SK-N-SH (cell line): ENCODE measurements around the gene C21orf91. TPM values are rescaled to one million over a fixed set of nuclear protein-coding genes. Genes with fewer than 3 reads are reported as not detected.

ENCODE experiments used
- CTCF ChIA-PET: fragments of 300-600, 350-600 bp; formaldehyde crosslinking; extraction: SDS; loops from one replicate; lab custom pipeline; 2021; lab: Yijun Ruan, JAX
- POLR2A ChIA-PET: fragments of 350-600 bp; sonication (Branson Sonifier 250); formaldehyde crosslinking; extraction: SDS; loops from one replicate; lab custom pipeline; 2020; ENCODE audit warnings: antibody characterized with exemption, inconsistent platforms; lab: Yijun Ruan, JAX
- DNase-seq: peaks from one replicate; pipeline ENCODE4 v3.0.0; 2012
- H2AFZ ChIP-seq: fragments of 200-600 bp; sonication (generic); 2 replicates; pipeline ENCODE4 v1.8.1; 2016; ENCODE audit warnings: antibody characterized with exemption, mild to moderate bottlenecking, low read depth
- H3F3A ChIP-seq: fragments of 200-600 bp; sonication (generic); replicated peaks from 2 replicates; pipeline ENCODE3; 2016; ENCODE audit warnings: antibody characterized with exemption, mild to moderate bottlenecking; ENCODE audit not compliant: insufficient read depth
- H3K27ac ChIP-seq, 2 experiments: fragments of 200-500 bp in 1 of 2; fragments of 200-600 bp in 1 of 2; sonication (Bioruptor generic) in 1 of 2; sonication (generic), shearing (Covaris generic) in 1 of 2; 2 replicates each; pipeline versions ENCODE4 v1.5.1 to v1.6.1; 2014 to 2016; ENCODE audit warnings: low read depth in 2 of 2, inconsistent platforms in 1 of 2, low read length in 1 of 2, mild to moderate bottlenecking in 1 of 2, mixed read lengths in 1 of 2
- H3K27me3 ChIP-seq: fragments of 200-600 bp; sonication (generic), shearing (Covaris generic); 2 replicates; pipeline ENCODE4 v1.6.1; 2016; ENCODE audit warnings: mixed run types; ENCODE audit not compliant: insufficient read depth
- H3K36me3 ChIP-seq, 2 experiments: fragments of 200-500 bp in 1 of 2; fragments of 200-600 bp in 1 of 2; sonication (Bioruptor generic) in 1 of 2; sonication (generic) in 1 of 2; replicated peaks in 1 of 2; 2 replicates each; pipeline versions ENCODE3 to v1.5.1; 2014 to 2016; ENCODE audit warnings: low read length in 1 of 2, mild to moderate bottlenecking in 1 of 2; ENCODE audit not compliant: insufficient read depth in 2 of 2, control insufficient read depth in 1 of 2
- H3K4me1 ChIP-seq, 2 experiments: fragments of 200-500 bp in 1 of 2; fragments of 200-600 bp in 1 of 2; sonication (Bioruptor generic) in 1 of 2; sonication (generic), shearing (Covaris generic) in 1 of 2; 2 replicates each; pipeline versions ENCODE4 v1.5.1 to v1.6.1; 2014 to 2016; ENCODE audit warnings: low read depth in 1 of 2, low read length in 1 of 2, mixed run types in 1 of 2; ENCODE audit not compliant: insufficient read depth in 2 of 2, control insufficient read depth in 1 of 2
- H3K4me2 ChIP-seq: fragments of 200-600 bp; sonication (generic), shearing (Covaris generic); 2 replicates; pipeline ENCODE4 v1.6.1; 2017; ENCODE audit warnings: mixed run types
- H3K4me3 ChIP-seq, 2 experiments: fragments of 200-500 bp in 1 of 2; fragments of 200-600 bp in 1 of 2; sonication (Bioruptor generic) in 1 of 2; sonication (generic), shearing (Covaris generic) in 1 of 2; 2 replicates each; pipeline versions ENCODE4 v1.5.1 to v1.8.1; 2014 to 2016; ENCODE audit warnings: low read depth in 2 of 2, inconsistent platforms in 1 of 2, low read length in 1 of 2, mild to moderate bottlenecking in 1 of 2, mixed read lengths in 1 of 2, moderate library complexity in 1 of 2
- H3K79me2 ChIP-seq: fragments of 200-600 bp; sonication (generic); 2 replicates; pipeline ENCODE4 v1.8.1; 2017; ENCODE audit warnings: mild to moderate bottlenecking; ENCODE audit not compliant: insufficient read depth
- H3K9ac ChIP-seq: fragments of 200-600 bp; sonication (generic); 2 replicates; pipeline ENCODE4 v1.6.1; 2017; ENCODE audit warnings: mixed run types
- H3K9me2 ChIP-seq: fragments of 200-600 bp; sonication (generic); 2 replicates; pipeline ENCODE4 v1.6.1; 2017; ENCODE audit warnings: mixed run types
- H3K9me3 ChIP-seq: fragments of 200-600 bp; sonication (generic); 2 replicates; pipeline ENCODE4 v1.6.1; 2017; ENCODE audit warnings: mixed run types, mild to moderate bottlenecking, moderate library complexity
- H4K20me1 ChIP-seq: fragments of 200-600 bp; sonication (generic); 2 replicates; pipeline ENCODE4 v1.6.1; 2017; ENCODE audit warnings: mild to moderate bottlenecking, mixed run types; ENCODE audit not compliant: insufficient read depth
- ELF1 ChIP-seq: IDR thresholded peaks from 2 replicates; pipeline ENCODE4 v1.4.0; 2012
- EP300 ChIP-seq, 2 experiments: IDR thresholded peaks; 2 replicates each; pipeline versions ENCODE4 v1.4.0 to v1.6.1; 2012; ENCODE audit warnings: borderline replicate concordance in 1 of 2, low read depth in 1 of 2, low read length in 1 of 2
- FOSL2 ChIP-seq: IDR thresholded peaks from 2 replicates; pipeline ENCODE4 v1.4.0; 2012; ENCODE audit warnings: low read depth, mild to moderate bottlenecking, moderate library complexity, borderline replicate concordance
- GATA2 ChIP-seq: sonication (generic); formaldehyde crosslinking; IDR thresholded peaks from 2 replicates; pipeline ENCODE4 v1.5.0; 2020; ENCODE audit warnings: mild to moderate bottlenecking, missing genetic modification reagents
- JUND ChIP-seq: IDR thresholded peaks from 2 replicates; pipeline ENCODE4 v1.4.0; 2012
- NFIC ChIP-seq: IDR thresholded peaks from 2 replicates; pipeline ENCODE4 v1.4.0; 2012; ENCODE audit warnings: borderline replicate concordance
- NRF1 ChIP-seq: IDR thresholded peaks from 2 replicates; pipeline ENCODE4 v1.6.1; 2012; ENCODE audit warnings: low read depth, mild to moderate bottlenecking, low read length
- RAD21 ChIP-seq: IDR thresholded peaks from 2 replicates; pipeline ENCODE4 v1.6.1; 2012; ENCODE audit warnings: mild to moderate bottlenecking, low read length
- RCOR1 ChIP-seq: fragments of 150-350 bp; IDR thresholded peaks from 2 replicates; pipeline ENCODE4 v1.6.1; 2017; ENCODE audit warnings: antibody characterized with exemption, low read length
- SIN3A ChIP-seq: IDR thresholded peaks from 2 replicates; pipeline ENCODE4 v1.6.1; 2012; ENCODE audit warnings: low read depth, mild to moderate bottlenecking, low read length, moderate library complexity, borderline replicate concordance
- SMC3 ChIP-seq: IDR thresholded peaks from 2 replicates; pipeline ENCODE4 v1.6.1; 2012; ENCODE audit warnings: low read depth, low read length, improper control_type of control experiment
- TAF1 ChIP-seq: IDR thresholded peaks from 2 replicates; pipeline ENCODE4 v1.6.1; 2012; ENCODE audit warnings: low read depth, mild to moderate bottlenecking, low read length, moderate library complexity, borderline replicate concordance
- YY1 ChIP-seq: IDR thresholded peaks from 2 replicates; pipeline ENCODE4 v1.4.0; 2012; ENCODE audit warnings: low read depth, mild to moderate bottlenecking
- WGBS: methylation state at CpG from one replicate; pipeline ENCODE4 v1.1.6; 2017; ENCODE audit warnings: low lambda C conversion rate; 5-methylcytosine and 5-hydroxymethylcytosine counted together
- polyA plus RNA-seq, 3 experiments: library from polyadenylated mRNA; depleted of rRNA; stranded (reverse); fragments of >200 nt; gene quantifications; 2 replicates each; pipeline ENCODE4 v1.2.3, GENCODE V29; 2012
- TF ChIP-seq, protein P1 (sequence below): IDR thresholded peaks from 2 replicates; pipeline ENCODE4 v1.4.0; 2012; ENCODE audit warnings: low read depth, borderline replicate concordance
- TF ChIP-seq, protein P2 (sequence below): IDR thresholded peaks from 2 replicates; pipeline ENCODE4 v1.4.0; 2012; ENCODE audit warnings: low read depth, borderline replicate concordance
- TF ChIP-seq, protein P3 (sequence below): fragments of 150-350 bp; IDR thresholded peaks from 2 replicates; pipeline ENCODE4 v1.6.1; 2017; ENCODE audit warnings: antibody characterized with exemption, low read length, low read depth, borderline replicate concordance
- TF ChIP-seq, protein P4 (sequence below): IDR thresholded peaks from 2 replicates; pipeline ENCODE4; 2012
- TF ChIP-seq, protein P5 (sequence below): IDR thresholded peaks from 2 replicates; pipeline ENCODE4 v1.4.0; 2012; ENCODE audit warnings: low read depth

The C21orf91 gene
- polyA plus RNA-seq, 1 of the 3 experiments (the other 2 are of a cell fraction) = 2.2 TPM

DNA sequence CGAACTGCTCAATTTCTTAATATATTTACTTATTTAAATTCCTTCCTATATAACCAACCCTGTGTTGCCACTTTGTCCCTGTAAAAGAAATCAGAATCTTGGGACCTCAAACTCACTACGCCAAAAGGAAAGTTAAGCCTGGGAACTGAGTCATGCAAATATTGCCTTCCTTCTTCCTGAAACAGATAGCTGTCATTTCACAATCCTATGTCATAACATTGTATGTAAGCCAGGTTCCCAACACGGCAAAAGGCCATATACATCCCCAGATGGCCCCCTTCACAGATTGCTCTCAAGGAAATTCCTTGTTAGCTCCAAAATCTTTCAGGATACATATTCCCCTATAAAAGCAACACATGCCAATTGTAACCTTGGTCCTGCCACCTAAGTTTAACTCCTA lies 39.7 kb downstream of the C21orf91 start (continued):
- TF ChIP-seq, protein P1, sequence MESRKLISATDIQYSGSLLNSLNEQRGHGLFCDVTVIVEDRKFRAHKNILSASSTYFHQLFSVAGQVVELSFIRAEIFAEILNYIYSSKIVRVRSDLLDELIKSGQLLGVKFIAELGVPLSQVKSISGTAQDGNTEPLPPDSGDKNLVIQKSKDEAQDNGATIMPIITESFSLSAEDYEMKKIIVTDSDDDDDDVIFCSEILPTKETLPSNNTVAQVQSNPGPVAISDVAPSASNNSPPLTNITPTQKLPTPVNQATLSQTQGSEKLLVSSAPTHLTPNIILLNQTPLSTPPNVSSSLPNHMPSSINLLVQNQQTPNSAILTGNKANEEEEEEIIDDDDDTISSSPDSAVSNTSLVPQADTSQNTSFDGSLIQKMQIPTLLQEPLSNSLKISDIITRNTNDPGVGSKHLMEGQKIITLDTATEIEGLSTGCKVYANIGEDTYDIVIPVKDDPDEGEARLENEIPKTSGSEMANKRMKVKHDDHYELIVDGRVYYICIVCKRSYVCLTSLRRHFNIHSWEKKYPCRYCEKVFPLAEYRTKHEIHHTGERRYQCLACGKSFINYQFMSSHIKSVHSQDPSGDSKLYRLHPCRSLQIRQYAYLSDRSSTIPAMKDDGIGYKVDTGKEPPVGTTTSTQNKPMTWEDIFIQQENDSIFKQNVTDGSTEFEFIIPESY = no peak
- TF ChIP-seq, protein P2, sequence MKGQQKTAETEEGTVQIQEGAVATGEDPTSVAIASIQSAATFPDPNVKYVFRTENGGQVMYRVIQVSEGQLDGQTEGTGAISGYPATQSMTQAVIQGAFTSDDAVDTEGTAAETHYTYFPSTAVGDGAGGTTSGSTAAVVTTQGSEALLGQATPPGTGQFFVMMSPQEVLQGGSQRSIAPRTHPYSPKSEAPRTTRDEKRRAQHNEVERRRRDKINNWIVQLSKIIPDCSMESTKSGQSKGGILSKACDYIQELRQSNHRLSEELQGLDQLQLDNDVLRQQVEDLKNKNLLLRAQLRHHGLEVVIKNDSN = no peak
- TF ChIP-seq YY1 = no peak

DNA sequence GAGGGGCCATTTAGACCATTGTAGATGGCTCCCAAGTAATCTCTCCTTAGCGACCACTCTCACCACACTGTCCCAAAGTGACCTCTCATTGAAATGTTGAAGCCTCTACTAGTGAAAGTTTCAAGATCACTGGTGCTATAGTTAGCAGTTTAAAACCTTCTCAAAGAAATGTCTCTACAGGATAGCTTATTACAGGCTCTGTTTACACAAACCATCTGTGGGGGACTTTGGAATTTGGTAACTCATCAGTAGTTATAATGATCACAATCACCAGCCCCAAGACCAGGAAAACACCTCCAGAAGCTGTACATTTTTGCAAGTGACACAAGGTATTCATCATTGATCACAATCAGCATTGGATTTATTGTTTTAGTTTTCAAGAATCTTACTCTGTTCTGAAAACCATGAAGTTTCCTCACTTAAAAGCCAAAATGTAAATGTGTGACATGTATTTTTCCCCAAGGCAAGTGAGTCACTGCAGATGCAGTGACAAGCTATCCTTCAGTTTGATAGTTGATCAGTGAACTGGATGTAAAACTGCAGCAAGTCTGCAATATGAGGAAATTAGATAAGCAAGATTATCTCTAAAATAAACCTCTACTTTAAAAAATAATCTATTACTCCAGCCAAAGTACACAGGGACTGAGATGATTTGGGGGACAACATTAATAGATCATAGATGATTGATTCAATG lies 41.9 kb downstream of the C21orf91 start:
- Histone ChIP-seq H4K20me1 (no peaks in the 10 kb centered on the region), H3K36me3 (no peaks in the 10 kb centered on the region), H3K9me2 (no peaks in the 10 kb centered on the region), H3K79me2 (no peaks in the 10 kb centered on the region), H3K4me2 (no peak overlapping the region), H2AFZ (no peak overlapping the region), H3F3A (no peaks in the 10 kb centered on the region), H3K4me1 (no peaks in the 10 kb centered on the region), H3K27me3 (no peaks in the 10 kb centered on the region), H3K27ac (no peak overlapping the region), H3K9me3 (no peaks in the 10 kb centered on the region), H3K9ac (no peak overlapping the region), H3K4me3 (no peak overlapping the region)
- TF ChIP-seq ELF1 (no peak), FOSL2 (no peak), NRF1 (no peak), YY1 (no peak), JUND (no peak), RCOR1 (no peak), TAF1 (no peak), SMC3 (no peak), GATA2 (CRISPR knock-in tag) (no peak), NFIC (no peak), EP300 (IDR thresholded peaks at IDR 0.05; ENCODE audit: borderline replicate concordance in 1 of 2, low read depth in 1 of 2, low read length in 1 of 2) (no peak), RAD21 (no peak), SIN3A (no peak)
- TF ChIP-seq, protein P2 = no peak
- TF ChIP-seq, protein P3, sequence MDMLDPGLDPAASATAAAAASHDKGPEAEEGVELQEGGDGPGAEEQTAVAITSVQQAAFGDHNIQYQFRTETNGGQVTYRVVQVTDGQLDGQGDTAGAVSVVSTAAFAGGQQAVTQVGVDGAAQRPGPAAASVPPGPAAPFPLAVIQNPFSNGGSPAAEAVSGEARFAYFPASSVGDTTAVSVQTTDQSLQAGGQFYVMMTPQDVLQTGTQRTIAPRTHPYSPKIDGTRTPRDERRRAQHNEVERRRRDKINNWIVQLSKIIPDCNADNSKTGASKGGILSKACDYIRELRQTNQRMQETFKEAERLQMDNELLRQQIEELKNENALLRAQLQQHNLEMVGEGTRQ = no peak
- TF ChIP-seq, protein P4, sequence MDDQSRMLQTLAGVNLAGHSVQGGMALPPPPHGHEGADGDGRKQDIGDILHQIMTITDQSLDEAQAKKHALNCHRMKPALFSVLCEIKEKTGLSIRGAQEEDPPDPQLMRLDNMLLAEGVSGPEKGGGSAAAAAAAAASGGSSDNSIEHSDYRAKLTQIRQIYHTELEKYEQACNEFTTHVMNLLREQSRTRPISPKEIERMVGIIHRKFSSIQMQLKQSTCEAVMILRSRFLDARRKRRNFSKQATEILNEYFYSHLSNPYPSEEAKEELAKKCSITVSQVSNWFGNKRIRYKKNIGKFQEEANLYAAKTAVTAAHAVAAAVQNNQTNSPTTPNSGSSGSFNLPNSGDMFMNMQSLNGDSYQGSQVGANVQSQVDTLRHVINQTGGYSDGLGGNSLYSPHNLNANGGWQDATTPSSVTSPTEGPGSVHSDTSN = no peak
- TF ChIP-seq, protein P5, sequence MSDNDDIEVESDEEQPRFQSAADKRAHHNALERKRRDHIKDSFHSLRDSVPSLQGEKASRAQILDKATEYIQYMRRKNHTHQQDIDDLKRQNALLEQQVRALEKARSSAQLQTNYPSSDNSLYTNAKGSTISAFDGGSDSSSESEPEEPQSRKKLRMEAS = no peak
- ChIA-PET CTCF (no interaction called here), POLR2A (no interaction called here)
- WGBS = 10% methylated on average over 1 of the region's 1 CpG
- no peak for DNase-seq
